Rectal smooth muscle tissue (tissue), 1 donor: Measurements from ENCODE around the gene IL1A.

Experiments
- H3K27ac ChIP-seq: one replicate; pipeline ENCODE4 v1.7.0; 2013; ENCODE audit warnings: low read depth, low read length, inconsistent platforms
- H3K27me3 ChIP-seq: one replicate; pipeline ENCODE4 v1.7.0; 2013; ENCODE audit warnings: low read length; ENCODE audit not compliant: control insufficient read depth, insufficient read depth
- H3K36me3 ChIP-seq: one replicate; pipeline ENCODE4 v1.7.0; 2013; ENCODE audit warnings: low read length; ENCODE audit not compliant: control insufficient read depth, insufficient read depth
- H3K4me1 ChIP-seq: one replicate; pipeline ENCODE4 v1.7.0; 2013; ENCODE audit warnings: low read length; ENCODE audit not compliant: control insufficient read depth, insufficient read depth
- H3K4me3 ChIP-seq: one replicate; pipeline ENCODE4 v1.7.0; 2013; ENCODE audit warnings: low read length
- H3K9ac ChIP-seq: one replicate; pipeline ENCODE4 v1.7.0; 2013; ENCODE audit warnings: low read length

IL1A gene

GRCh38 chr2:112724591-112725525 is 59.4 kb downstream of the IL1A start:
- H3K4me3 ChIP-seq, result no peak overlapping the region
- no peak overlapping the region for H3K27ac ChIP-seq
- no peak overlapping the region for H3K9ac ChIP-seq
- H3K4me1 ChIP-seq, result no peaks in the 10 kb centered on the region
- no peaks in the 10 kb centered on the region for H3K36me3 ChIP-seq
- peaks cover 3% of the 10 kb centered on the region for H3K27me3 ChIP-seq

- no peak overlapping the region for H3K9ac ChIP-seq
- H3K4me1 ChIP-seq, result no peaks in the 10 kb centered on the region
Measured at GRCh38 chr2:112723995-112724394, 60.3 kb downstream of the IL1A start.

More at GRCh38 chr2:112723995-112724394, 60.3 kb downstream of the IL1A start:
- Histone ChIP-seq H3K4me3 (no peak overlapping the region), H3K27ac (no peak overlapping the region), H3K36me3 (no peaks in the 10 kb centered on the region), H3K27me3 (peaks cover 3% of the 10 kb centered on the region)
